GM08714 (cell line): ENCODE results near the gene ACBD6.

ENCODE experiments used
- H3K4me3 ChIP-seq: fragments of 200-500 bp; sonication (Bioruptor generic); 2 replicates; pipeline ENCODE4 v1.5.1; 2014; ENCODE audit warnings: mild to moderate bottlenecking, low read length, inconsistent platforms
- ZNF274 ChIP-seq: IDR thresholded peaks from 2 replicates; pipeline ENCODE4 v1.6.1; 2012; ENCODE audit warnings: mild to moderate bottlenecking, low read depth, low read length

Gene ACBD6

DNA sequence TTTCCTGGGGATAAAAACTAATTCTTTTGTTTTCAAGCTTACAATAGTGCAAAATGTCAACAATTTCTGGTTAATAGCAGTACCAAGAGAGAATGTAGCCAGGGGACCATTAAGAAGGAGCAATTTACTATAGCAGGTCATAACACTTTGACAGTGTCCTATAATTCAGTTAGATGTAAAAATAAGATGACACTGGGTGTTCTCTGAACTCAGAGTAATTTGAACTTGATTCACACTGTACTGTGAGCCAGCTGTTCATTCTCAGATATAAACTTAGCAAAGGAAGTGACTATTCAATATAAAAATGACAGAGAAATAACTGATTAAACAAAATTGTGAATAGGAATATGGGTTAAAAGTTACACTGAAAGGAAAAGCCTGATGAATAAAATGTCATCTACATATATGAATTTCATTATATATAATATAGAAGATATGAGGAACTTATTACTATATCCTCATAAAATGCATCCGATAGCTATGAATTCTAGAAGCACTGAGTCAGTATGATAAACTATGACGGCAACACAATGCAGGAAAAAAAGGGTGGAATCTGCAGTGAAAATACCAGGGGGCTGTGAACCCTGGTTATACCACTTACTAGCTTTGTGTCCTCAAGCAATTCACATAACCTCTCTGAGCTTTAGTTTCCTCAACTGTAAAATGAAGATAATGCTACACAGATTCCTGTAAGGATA, 135.9 kb downstream of the ACBD6 start:
- no peak overlapping the region for H3K4me3 ChIP-seq
- no peak for TF ChIP-seq ZNF274

DNA sequence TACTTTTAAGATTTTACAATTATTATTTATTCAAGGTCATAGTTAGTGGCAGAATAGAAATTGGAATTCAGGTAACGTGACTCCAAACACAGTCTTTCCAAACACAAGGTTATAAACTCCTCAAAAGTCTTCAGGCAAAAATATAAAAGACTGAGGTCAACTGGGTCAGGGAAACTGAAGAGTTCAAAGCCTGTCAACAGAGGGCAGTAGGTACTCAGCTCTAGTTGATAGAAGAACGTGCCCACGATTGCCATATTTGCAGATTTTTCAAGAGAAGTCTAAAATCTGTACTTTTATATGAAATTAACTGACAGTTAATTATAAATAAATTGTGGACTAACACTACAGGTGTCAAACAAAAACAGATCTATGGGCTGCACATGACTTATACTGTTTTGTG, 137.3 kb downstream of the ACBD6 start:
- no peak overlapping the region for H3K4me3 ChIP-seq
- no peak for TF ChIP-seq ZNF274

DNA sequence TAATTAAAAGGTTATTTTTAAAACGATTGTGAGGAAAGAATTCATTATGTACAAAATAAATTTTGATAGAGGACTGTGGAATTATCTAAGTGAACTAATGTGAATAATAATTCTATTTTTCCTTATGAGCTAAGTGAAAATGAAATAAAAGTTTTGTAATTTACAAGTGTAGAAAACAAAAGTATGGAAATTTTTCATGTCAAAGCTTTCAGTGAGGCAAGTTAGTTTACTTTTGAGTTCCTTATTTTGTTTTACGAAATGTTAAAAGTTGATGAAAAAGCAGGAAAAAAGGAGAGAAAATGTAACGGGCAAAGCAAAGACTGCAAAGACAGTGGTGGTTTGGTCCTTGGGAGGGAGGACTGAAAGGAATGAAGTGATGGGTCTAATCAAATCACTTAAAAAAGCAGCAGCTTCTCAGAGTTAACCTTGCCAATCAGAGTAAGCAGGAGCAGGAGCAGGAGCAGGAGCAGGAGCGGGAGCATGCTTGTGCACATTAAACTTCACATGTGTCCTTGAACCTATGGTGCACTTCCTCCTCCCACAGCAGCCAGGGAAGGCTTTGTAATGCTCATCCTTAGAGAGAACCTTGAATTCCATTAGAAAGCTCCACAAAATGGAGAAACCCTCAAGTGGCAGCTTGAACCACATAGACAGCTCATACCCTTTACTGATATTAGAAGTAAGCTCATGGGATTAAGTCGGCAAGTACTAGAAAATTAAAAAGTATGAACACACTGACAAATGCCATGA, 139.0 kb downstream of the ACBD6 start:
- H3K4me3 ChIP-seq = no peak overlapping the region
- TF ChIP-seq ZNF274 = no peak

DNA sequence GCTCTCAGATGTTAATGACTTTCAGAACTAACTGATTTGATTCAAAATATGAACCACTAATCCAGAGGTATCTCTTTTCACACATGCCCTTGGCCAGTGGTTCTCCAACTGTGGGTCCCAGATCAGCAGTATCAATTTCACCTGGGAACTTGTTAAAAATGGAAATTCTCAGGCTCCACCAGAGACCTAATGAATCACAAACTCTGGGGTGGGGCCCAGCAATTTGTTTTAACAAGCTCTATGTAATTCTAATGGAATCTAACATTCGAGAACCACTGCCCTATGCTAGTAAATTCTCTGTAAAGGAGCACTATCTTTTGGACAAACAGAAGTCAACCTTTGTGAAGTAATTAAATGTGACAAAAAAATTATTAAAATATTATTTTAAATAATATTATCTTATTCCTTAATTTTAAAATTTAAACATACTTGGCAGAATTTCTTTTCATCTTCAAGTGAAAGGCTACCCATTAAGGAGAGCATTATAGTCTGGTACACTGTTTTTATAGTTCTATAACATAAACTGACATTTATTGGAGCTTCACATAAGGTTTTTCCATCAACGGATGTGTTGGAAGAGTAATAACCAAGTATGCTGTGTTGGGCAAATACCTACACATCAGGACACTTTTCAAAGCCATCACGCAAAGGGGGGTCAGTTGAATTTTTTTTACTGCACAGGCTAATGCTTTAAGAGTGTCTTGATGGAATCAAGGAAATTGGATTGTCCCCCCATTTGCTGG, 141.9 kb downstream of the ACBD6 start:
- H3K4me3 ChIP-seq = no peak overlapping the region
- TF ChIP-seq ZNF274 = no peak

DNA sequence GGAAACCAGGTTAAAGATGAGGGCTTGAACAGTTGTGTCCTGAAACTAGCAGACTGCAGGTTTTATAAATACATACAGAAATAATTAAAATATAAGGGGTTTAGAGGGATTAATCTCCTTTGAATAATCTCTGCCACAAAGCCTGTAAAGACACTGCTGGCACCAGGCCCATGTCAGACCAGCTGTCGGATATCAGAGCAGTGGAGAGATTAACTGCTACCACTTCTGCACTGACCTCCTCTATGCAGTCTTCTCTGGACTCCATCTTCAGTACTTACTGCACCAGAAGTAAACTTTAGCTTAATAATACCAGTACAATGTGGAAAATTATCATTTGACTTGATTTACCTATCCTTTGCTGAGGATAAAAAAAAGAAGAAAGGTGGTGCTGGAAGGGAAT, 143.7 kb downstream of the ACBD6 start:
- no peak for TF ChIP-seq ZNF274
- no peak overlapping the region for H3K4me3 ChIP-seq

DNA sequence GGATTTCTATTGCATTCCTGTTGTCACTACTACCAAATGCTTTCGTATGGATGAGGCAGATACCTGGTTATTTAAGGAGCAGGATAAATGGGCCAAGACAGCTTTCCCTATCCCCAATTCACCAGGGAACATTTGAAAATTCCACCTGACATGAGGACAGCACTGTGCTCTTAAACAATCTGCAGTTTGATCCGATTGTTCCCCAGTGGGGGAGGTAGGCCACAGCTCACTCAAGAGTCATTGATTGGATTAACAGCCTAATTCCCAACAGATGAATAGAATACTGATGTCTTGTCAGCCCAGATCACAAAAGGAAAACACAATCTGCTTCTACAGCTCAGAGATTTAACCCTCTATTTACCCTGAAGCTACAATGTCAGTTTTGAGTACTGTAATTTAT, 148.4 kb downstream of the ACBD6 start:
- no peak overlapping the region for H3K4me3 ChIP-seq
- TF ChIP-seq ZNF274 = no peak

DNA sequence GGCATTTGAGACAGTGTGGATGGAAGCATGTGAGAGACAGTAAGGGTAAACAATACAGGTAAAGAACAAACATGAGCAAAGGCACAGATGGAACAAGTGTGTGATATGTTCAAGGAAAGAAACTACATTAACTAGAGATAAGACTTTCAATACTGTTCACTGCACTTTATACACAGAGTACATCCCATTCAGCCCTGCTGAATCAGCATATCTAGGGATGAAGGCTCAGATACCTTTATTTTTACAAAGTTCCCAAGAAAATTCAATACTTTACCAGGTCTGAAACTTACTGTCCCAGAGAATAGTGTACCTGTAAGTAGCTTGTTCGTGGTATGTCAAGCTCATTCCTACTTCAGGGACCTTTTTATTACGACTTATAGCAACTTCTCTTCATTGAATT, 149.8 kb downstream of the ACBD6 start:
- no peak overlapping the region for H3K4me3 ChIP-seq
- no peak for TF ChIP-seq ZNF274

DNA sequence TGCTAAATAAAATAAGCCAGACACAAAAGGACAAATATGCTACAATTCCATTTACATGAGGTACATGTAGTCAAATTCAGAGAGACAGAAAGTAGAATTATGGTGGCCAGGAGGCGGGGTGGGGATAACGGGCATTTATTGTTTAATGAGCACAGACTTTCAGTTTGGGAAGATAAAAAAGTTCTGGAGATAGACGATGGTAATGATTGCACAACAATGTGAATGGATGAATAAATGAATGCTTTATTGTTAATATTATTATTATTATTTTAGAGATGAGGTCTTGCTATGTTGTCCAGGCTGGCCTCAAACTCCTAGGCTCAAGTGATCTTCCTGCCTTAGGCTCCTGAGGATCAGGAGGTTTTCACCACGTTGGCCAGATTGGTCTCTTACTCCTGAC, 150.4 kb downstream of the ACBD6 start:
- no peak overlapping the region for H3K4me3 ChIP-seq
- no peak for TF ChIP-seq ZNF274

DNA sequence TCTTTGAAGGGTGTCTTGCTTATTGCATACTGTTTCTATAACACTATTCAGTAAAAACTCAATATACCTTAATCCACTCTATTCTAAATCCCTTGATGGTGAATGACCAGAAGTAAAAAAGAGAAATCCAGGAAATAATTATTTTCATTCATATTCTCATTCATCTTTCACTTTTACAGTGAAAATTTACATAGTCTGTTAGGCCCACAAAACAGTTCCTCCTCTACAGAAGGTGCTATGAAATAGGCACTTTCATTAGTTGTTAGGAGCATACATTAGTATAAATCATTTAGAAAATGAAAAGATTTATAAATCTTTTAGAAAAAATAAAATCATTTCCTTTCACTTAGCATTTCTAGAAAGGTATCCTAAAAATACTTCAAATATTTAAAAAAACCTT, 157.2 kb downstream of the ACBD6 start:
- H3K4me3 ChIP-seq = no peak overlapping the region
- TF ChIP-seq ZNF274 = no peak

DNA sequence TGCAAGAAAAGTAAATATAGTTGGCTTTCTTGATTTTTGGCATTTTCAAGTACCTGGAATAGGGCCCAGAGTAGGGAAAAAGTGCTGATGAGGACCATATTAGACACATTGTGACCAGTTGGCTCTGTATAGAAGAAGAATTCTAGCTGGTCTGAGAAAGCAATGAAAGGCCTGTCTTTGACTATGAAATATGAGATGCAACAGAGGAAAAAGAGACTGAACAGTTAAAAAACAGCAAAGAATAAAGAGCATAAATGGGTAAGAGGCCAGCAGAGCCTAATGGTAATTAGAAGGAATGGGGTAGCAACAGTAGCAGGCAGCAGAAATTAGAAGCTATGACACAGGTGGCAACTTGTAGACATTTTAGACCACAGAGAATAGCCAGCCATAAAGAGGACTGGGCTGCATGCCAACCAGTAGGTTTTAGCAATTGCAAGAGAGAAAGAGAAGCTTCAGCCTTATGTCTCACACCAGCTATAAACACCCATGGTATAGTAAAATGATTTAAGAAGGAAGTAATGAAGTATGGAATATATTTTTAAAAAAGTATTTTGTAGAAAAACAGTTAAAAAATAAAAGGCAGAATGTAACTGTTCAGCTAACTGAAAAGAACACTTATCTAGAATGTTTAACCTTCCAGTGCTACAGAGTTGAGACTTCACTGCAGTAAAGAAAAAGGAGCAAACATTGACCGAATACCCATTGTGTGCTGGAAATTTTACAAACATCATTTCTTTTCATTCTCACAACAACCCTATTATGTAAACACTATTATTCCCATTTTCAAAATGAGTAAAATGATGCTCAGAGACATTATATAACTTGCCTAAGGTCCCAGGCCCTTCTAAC, 158.2 kb downstream of the ACBD6 start:
- no peak for TF ChIP-seq ZNF274
- no peak overlapping the region for H3K4me3 ChIP-seq

DNA sequence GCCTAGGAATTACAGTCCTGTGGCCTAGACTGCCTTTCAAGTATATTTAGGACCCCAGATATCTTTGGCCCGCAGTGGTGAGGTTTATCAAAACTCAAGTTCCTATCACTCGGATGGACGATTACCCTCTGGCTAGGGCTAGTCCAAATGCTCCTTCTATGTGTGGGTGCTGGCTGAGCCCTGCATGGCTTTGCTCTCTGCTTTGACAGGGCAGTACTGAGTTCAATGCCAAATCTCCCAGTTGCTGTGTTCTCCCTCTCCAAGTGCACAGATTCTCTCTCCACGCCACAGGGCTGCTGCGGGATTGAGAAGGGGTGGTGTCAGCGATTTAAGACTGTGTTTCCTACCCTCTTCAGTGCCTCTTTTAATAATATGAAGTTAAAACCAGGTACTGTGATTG, 175.3 kb downstream of the ACBD6 start:
- H3K4me3 ChIP-seq = no peak overlapping the region
- TF ChIP-seq ZNF274 = no peak

DNA sequence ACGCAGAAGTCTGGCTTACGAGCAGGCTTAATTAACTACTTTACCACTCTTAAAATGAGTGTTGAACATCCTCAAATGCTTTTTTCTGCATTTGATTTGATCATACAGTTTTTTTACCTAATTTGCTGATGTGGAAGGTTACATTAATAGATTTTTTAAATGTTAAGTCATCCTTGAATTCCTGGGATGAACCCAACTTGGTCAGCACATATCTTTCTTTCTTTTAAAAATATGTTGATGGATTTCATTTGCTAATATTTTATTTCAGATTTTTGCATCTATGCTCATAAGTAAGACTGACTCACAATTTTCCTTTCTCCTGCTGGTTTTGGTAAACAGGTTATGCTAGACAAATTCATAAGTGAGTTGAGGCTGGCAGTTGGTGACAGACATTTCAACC, 189.5 kb downstream of the ACBD6 start:
- H3K4me3 ChIP-seq = no peak overlapping the region
- TF ChIP-seq ZNF274 = no peak

DNA sequence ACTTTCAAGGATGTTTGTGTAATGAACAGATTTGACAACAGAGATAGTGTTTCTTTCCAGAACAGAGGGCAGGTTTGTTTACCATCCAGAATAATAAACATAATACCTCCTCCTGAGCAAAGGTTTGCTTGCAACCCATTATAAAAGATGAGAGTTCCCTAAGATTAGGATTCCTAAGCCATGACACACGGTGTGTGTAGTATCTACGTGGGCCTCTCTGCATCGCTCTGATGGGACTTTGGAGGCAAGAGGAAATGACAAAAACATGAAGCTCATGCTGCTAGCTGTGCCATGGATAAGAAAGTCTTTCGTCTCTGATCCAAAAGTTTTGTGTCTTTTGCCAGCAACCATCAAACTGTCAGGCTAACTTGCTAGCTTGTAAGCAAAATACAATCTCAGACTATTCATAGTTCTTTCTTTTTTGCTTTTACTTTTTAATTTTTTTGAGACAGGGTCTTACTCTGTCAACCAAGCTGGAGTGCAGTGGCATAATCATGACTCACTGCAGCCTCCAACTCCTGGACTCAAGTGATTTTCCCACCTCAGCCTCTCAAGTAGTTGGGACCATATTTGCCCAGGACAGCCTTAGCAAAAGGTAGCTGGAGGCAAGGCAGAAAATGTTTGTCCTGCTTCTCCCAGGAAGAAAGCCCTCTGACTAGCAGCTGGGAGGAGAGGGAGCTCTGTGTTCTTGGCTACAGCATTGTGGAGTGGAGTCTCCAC, 191.2 kb downstream of the ACBD6 start:
- no peak for TF ChIP-seq ZNF274
- no peak overlapping the region for H3K4me3 ChIP-seq
